SKM-1 treated with dmso at 0.1 percent for 144 hours (cell line): ENCODE results near the gene CD83.

Experiments used
- DNase-seq: peaks from one replicate; lab custom pipeline; 2025; ENCODE audit not compliant: unreplicated experiment; lab: John Stamatoyannopoulos, UW

CD83 gene

DNA sequence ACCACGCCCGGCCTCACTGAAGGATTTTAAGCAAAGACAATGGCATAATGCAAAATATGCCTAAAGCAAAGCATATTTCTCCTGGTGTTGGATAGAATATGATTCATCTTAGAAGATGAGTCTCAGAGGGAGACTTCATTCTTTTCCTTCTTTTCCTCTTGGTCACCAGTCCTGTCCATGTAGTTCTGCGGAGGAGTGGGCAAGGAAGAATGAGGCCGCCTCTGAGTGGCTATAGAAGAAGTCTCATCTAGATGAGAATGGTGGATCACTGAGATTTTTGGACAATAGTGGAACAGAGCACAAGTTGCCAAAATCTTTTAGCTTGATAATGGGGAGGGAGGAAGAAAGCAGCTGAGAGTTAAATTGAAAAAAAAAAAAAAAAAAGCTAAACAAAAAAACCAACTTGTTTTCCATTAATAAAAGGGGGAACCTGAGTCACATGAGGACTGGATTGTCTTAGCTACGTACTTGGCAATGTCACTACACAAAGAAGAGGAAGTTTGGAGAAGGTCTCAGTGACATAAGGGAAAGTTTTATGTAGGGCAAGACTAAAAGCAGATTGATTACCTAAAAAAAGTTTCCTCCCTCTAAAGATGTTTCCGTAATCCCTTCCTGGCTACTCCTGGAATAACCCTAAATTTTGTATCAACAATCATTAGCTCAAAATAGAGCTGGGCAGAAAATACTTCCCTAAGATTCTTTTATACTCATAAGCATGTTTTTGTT is 6.0 kb downstream of the CD83 start:
- DNase-seq, result peak; percentile 68

DNA sequence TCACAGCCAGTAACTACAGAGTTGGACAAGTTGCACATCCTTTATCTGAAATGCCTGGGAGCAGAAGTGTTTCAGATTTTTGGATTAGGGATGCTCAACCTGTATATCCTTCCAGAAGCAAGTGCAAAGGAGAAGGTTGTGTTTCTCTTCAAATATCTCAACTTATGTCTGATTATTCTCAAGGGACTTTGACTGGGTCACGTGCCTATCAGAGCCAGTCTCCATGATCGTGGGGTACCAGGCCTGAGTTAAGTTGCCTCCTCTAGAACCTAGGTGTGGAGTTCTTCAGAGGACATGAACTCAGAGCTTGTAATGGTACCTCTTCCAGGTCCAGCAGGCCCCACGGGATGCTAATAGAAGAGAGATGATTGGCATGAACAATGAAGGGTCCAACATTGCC is 7.8 kb downstream of the CD83 start:
- no peak for DNase-seq

DNA sequence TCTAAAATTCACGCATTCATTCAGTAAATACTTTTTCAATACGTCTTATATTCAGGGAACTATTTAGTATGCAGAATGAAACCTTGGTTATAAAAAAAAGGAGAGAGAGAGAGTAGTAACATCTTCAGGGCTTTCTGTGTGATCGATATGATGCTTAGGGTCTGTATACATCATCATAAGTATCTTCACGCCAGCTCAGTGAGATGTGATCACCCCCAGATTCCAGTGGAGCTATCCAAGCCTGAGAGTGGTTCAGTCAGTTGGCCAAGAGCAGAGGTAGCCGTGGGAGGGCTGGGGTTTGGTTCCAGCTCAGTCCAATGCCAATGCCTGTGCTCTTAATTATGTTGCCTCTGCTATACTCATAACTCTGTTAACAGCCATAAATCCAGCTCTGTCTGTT is 8.6 kb downstream of the CD83 start:
- DNase-seq, result no peak

DNA sequence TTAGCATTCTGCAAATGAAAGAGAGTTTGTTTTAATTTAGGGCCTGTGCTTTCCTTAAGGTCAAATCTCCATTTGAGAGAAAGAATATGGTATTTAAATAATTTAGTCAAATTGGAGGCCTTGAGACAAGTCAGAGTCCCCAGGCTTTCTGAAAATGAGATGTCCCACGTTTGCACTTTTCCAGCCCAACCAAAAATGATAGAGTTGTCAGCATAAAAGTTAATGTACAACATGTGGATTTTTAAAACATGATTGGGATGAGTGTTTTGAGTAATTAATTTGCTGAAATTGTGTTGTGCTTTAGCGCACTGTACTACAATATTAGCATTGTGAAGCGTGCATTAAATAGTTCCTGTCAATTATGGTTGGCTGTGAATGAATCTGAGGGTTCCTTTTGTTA is 10.0 kb downstream of the CD83 start:
- DNase-seq, result no peak

DNA sequence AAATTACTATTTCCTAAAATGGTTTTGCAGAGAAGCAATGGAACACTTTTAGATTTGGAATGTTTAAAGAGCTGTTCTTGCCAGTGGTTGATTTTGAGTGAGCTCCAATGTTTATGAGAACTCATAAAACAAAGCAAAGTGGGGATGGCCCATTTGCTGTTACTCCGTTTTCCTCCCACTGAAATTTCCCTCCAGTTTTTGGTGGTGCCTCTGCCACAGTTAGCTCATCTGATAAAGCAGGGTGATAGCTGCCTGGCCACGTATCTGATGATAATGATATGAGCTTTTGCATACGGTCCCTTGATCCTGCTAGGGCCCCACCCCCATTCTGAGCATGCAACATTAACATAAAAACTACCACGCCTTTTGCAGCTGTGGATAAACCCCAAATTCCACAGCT is 10.4 kb downstream of the CD83 start:
- DNase-seq, result no peak

DNA sequence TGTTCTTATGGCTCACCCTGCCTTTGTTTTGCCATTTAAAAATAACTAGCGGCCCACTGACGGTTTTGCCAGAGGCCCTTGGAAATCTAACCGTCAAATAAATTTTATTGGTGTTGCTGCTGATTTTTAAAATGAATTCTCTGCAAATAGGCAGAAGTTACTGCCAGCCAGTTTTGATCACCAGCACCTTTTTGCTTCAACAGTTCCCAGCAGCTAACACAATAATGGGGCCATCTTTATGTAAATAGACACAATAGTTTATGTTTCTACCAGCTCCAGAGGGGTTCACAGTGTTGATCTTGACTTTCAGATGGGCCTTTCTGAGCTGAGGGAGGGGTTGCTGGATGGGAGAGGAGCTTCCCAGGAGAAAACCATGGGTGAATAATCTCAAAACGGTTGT is 11.2 kb downstream of the CD83 start:
- DNase-seq, result no peak

DNA sequence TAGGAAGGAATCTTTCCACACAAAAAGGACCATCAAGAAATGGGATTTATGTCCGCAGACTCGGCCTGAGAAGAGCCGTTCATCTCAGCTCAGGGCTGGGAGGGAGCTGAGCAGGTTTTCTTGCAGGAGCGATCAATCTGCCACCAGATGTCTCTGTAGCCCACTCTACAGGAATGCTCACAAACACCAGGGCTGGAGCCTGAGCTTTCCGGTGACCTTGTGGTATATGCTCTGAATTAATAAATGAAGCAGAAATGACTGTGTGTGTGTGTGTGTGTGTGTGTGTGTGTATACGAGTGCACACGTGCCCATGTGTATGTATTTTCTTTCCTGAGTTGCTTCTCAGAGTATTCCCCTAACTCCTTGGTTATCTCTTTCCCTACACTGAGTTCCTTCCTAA is 12.0 kb downstream of the CD83 start:
- no peak for DNase-seq

DNA sequence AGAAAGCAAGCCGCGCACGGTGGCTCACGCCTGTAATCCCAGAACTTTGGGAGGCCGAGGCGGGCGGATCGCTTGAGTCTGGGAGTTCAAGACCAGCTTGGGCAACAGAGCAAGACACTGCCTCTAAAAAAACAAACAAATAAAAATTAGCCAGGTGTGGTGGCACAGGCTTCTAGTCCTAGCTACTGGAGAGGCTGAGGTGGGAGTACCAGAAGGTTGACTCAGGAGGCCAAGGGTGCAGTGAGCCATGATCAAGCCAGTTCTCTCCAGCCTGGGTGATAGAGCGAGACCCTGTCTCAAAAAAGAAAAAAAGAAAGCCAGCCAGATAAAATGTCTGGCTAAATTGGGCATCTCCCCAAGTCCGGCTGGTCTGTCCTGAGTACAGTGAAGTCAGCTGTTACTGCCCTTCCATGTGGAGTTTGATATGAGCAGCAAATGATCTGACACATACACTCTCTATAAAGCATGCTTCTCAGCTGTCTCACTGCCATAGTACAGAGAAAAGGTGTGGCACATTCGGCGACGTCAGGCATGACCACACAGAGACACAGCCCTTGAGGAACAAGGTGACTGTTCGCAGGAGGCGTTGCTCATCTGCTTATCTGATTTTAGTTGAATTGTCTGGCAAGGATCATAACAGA is 13.0 kb downstream of the CD83 start:
- no peak for DNase-seq

DNA sequence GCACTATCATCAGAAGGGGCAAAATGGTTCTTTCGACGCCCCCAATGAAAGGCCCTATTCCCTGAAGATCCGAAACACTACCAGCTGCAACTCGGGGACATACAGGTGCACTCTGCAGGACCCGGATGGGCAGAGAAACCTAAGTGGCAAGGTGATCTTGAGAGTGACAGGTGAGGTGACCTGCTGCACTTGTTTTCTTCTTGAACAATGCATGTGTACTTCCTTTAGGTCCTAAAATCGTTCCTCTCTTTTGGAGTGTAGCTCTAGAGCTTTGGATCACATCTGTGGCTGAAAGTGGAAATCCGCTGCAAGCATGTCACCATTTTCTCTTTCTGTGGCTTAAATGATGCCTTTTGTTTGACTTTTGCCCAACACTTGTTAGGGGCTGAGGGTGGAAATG is 14.0 kb downstream of the CD83 start:
- DNase-seq, result no peak

DNA sequence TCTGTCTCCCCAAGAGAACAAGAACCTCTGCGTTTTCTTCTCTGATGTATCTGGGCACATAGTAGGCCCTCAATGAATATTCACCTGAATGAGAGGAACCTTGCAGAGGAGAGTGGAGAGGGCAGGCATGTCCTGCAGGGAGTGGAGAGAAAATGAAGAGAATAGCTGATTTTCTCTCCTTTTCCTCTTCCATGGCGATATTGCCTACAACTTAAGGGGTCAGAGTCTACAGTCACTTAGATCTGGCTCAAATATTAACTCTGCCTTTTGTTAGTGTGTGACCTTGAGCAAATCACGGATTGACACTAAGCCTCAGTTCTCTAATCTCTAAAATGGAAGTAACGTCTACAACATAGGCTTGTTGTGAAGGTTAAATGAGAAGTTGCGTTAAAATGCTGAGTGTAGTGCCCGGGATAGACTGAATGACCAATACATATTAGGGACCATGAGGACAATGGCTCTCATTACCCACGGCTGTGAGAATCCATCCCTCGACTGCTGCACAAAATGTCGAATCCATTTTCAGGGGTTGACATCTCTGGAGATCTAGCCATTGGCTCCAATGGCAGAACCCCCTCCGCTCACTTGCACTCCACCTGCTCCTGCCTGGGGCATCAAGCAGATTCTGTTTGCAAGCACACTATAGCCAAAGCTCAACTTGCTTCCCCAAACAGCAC is 14.8 kb downstream of the CD83 start:
- no peak for DNase-seq

DNA sequence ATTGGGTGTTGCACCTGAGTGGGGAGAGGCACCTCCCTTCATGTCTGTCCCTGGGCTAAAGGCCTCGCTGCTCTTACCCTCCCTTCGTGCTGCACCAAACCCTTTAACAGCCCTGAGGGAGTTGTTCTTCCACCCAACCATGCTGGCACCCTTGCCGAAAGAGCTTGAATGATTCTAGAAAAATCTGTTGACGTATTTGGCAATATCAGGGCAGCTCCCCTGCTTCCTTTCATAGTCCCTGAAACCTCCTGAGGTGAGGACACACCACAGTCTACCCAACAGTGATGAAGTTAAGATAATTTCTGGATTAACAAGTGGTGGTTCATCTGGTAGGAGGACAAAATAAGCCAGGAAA is 15.3 kb downstream of the CD83 start:
- DNase-seq, result no peak

DNA sequence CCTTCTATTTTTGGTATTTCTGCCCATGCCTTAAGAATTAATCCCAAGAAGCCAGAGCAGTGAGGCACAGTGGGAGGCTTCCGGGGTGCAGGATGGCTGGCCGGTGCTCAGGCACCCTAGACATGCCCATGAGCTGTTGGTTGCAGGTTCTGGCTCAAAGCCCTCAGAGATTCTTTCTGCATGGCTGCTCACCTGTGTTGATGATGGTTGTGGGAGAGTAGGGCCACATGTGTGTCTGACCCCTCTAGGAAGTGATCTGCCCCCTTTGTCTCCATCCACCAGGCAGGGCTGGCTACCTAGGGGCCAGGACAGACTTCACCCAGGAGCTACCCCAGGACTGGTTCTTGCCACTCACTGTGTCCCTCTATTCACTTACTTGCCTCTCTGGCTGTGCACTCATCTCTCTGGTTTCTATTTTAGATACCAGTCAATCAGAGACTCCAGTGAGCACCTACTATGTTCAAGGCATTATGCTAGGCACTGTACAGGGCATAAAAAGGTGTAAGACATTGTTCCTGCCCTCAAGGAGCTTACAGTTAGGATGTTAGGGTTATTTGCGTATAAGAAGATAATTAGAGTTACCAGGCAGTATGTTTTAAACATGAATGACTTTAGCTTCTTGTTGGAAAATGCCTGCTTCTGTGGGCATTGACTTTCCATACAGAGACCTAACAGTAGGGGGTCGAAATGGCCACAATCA is 16.8 kb downstream of the CD83 start:
- no peak for DNase-seq

DNA sequence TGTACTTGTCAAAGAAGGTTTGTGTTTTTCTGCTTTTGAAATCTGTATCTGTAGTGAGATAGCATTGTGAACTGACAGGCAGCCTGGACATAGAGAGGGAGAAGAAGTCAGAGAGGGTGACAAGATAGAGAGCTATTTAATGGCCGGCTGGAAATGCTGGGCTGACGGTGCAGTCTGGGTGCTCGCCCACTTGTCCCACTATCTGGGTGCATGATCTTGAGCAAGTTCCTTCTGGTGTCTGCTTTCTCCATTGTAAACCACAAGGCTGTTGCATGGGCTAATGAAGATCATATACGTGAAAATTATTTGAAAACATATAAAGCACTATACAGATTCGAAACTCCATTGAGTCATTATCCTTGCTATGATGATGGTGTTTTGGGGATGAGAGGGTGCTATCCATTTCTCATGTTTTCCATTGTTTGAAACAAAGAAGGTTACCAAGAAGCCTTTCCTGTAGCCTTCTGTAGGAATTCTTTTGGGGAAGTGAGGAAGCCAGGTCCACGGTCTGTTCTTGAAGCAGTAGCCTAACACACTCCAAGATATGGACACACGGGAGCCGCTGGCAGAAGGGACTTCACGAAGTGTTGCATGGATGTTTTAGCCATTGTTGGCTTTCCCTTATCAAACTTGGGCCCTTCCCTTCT is 18.4 kb downstream of the CD83 start:
- peak; percentile 10 for DNase-seq

DNA sequence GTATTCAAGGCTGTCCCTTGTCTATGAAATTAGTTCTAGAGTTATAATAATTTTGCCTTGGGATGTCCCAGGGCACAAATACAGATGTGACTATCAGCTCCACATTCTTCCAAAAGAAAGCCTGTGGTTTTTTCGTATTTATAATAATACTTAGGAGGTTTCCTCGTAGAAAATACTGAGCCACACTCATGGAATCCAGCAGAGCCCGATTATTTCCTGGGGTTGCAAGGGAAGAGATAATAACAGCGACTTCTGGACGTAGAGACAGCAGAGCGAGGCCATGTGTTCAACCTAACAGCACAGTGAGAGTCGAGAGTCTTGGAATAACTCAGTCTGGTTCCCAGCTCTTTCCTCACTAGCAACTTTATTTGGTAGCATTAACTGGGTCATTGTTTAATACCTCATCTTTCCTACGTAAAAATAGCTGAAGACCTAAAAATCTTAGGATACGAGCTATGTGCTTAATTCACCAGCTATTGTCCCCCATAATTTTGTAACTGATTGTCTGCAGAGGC is 21.2 kb downstream of the CD83 start:
- no peak for DNase-seq

DNA sequence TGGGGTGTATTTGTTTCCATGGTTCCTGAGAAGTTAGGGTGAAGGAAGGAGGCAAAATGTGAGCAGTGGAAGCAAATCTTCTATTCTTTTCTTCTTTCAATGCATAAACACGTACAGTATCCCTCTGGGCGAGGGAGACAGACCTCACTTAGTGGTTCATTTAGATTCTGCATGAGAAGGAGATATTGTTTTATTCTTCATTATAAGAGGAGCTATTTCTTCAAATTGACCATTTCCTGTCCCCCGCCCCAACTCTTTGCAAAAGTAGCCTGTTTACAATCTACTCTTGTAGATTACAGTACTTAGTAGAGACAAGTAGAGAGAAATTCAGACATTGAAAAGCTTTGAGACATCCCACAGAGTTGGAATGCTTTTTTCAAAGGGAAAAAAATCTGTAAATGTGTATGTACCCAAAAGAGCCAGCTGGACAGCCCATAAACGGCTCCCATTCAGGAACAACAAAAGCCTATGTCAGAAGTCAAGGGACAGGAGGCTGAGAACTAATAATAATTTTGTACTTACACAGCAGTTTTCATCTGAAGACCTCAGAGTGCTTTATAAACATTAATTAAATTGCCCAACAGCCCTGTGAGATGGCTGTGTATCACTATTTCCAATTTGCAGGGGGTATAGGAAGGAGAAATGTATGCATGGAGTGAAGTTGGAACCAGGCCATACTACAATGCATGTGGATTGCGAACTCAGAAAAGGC is 23.9 kb downstream of the CD83 start:
- DNase-seq, result no peak

DNA sequence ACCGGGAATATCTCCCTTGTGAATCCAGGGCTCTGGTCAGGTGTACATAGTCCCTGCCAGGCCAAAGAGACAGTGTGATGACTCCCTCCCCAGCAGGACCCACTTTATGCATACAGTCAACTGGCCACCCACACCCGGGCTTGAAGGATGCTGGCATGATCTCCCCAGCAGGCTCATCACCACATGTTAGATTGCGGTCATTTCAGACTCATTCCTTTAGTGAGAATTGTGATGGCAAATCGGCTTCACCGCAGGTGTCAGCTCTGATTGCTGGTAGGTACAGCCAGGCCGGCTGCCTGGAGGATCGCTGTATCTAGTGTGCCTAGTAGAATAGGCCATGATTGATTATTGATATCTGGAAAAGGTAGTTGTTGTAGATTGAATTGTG is 24.5 kb downstream of the CD83 start:
- no peak for DNase-seq

DNA sequence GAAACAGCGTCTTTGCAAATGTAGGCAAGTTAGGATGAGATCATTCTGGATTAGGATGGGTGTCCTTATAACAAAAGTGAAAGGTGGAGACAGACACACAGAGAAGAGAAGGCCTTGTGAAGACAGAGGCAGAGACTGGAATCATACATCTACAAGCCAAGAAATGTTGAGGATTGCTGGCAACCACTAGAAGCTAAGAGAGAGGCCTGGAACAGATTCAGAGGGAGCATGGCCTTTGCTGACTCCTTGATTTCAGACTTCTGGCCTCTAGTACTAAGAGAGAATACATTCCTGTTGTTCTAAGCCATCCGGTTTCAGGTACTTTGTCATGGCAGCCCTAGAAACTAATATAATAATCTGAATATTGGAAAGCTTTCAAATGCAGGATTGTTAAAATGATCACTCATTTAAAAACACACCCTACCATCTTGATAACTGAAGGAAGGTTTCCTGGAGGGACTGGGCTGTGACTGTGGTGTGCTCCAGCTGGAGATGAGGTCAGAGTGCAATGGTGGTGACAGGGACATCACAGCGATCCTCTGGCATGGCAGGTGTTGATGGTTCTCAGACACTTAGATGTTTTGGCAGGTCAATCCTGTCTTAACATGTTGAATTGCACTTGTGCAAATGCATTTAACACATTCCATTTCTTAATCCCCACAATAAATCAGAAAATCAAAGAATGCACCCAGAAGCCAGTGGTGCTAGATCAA is 25.1 kb downstream of the CD83 start:
- no peak for DNase-seq

DNA sequence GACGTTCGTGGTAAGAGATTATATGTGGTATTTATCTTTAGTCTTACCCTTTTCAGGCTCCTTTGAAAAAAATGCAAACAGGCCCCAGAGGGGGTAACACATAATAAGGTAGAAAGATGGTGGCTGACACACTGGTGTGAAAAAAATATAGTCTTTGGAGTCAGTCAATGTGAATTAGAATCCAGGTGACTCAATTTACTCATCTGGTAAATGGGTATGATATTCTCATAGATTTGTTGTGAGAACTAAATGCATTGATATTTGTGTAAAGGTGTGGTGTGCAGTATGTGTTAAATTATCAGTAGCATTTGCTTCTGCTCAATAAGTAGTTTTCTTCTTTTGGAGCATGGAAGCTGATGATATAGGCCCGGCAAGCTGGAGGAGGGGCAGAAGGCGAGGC is 25.7 kb downstream of the CD83 start:
- no peak for DNase-seq

DNA sequence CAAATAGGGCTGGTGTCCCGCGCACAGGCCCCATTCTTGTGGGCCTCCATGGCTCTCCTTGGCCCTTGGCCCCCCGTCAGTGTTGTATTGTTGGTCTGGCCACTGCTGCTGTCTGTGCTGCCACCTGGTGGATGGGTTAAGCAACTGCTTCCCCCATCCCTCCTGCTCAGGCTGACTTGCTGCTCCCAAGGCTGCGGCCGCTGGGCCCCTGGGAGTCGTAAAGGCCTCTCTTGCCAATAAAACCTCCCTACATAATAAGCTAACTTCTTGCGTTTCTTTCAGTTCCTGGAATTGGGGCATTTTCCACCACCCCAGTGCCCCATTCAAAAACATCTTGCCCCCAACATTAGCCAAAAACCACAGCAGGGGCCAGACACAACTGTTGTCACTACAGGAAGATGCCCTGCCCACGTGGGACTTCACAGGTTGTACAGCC is 27.1 kb downstream of the CD83 start:
- DNase-seq, result peak; percentile 63

DNA sequence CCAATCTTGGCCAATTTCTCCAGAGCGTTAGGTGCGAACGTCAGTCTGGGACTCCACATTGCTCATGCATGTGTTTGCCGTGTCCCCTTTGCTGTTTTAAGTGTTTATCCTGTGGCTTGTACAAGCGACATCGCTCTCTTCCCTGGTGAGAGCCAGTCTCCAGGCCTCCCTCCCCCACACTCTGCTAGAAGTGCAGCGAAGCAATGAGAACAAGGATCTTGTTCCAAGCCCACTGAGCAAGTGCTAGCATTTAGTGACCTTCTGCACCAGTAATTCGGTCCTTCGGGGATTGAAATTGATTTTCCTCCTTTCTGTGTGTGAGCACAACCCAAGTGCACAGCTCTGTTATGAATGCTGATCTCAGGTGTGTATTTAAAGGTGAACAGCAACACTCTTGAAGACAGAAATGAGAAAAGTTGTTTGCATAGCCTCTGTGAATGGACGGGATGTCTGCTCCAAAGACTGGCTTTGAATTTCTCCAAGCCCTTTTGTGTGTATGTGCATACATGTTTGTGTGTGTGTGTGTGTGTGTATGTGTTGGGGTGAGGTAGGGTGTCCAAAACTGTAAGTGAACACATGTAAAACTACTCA is 29.0 kb downstream of the CD83 start:
- DNase-seq, result no peak
